Activated T-helper 1 cell treated with Interleukin-2 at 50 U/mL for 16 hours (primary cell): ENCODE measurements around the gene UCMA.

Source experiments
- DNase-seq: peaks from one replicate; pipeline ENCODE4 v3.0.0-alpha.2; 2020; ENCODE audit warnings: low read depth

The UCMA gene

DNA sequence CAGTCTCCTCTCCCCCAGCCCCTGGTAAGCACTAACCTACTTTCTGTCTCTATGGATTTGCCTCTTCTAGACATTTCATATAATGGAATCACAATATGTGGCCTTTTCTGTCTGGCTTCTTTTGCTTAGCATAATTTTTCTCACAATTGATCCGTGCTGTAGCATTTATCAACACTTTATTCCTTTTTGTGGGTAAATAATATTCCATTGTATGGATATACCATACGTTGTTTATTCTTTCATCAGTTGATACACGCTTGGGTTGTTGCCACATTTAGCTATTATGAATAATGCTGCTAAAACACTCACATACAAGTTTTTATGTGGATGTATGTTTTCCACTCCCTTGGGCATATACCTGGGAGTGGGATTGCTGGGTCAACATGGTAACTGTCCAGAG, 47.0 kb downstream of the UCMA start:
- no peak for DNase-seq

DNA sequence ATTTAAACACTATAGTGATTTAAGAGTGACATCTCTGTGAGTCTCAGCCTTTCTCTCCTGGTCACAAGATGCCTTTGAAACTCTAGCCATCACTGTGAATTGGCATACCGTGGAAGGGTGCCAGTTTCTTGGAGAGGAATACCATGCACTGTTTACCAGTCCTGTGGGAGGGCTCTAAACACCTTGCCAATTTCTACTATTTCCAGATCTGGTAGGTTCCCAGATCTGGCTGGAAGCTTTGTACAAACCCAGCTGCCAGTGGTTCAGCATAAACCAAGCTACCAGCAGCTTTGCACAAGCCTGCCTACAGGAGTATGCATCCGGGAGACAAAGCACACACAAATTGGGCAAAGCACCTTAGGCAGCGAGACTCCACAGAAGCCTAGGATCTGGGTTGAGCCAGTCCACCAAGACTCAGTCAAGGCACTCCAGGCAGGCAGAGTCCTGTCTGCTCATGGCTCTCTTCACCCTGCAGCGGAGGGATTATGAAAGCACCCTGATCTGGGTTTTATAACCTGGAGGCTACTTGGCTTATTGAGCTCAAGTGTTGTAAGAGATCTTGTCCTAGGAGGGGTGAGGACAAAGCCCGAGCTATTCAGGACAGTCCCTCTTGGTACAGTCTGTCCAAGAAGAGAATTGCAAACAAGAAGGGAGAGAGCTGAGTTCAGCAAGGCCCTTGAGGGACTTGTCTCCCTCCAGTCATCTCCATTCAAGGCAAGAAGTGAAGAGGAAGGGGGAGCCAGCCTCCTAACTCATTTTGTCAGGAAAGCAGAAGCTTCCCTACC, 49.3 kb downstream of the UCMA start:
- no peak for DNase-seq

DNA sequence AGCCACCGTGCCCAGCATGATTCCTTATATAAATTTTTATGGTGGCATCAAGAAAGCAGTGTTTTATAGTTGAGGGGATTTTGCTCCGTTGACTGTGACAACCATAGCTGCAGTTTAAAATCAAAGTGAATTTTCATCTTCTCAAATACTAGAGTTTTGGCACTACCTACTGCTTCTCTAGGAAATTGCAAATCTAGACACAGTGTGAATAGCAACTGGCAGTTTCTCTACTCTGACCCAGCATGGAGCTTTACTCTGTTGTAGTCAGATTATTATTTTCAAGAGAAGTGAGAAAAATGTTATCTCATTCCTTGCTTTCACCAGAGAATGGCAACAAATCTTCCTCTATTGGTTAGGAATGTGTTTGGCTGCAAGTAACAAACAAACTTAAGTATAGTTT, 49.9 kb downstream of the UCMA start:
- no peak for DNase-seq

- no peak for DNase-seq
Measured at GRCh38 chr10:13183625-13184024, 50.5 kb downstream of the UCMA start.

- no peak for DNase-seq
Measured at GRCh38 chr10:13182424-13182823, 51.8 kb downstream of the UCMA start.

- DNase-seq, result no peak
Measured at GRCh38 chr10:13180788-13181187, 53.4 kb downstream of the UCMA start.

DNA sequence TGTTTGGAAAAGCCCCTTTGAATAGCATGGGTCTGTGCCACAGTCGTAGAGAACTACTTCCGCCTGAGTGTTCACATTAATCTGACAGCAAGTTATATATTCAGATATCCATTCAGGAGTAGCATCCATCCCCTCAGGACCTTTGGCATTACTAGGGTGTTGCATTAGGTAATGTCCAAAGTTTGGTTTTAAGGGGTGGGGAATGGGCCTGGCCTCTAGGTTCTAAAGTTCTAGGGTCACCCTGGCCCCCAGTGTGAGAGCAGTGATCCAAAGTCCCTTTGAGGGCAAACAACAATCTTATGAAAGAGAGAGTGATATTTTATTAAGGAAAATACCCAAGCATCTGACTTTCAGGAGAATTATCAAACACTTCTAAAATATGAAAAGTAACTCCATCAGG, 60.6 kb downstream of the UCMA start:
- DNase-seq, result no peak
